HepG2 (cell line): ENCODE measurements around the gene FAM228A. TPM values are rescaled to one million over a fixed set of nuclear protein-coding genes. Genes with fewer than 3 reads are reported as not detected.

ENCODE experiments used
- ATAC-seq: fragments of 200-7000 bp; cut with Tn5 transposase; 3 replicates; pipeline ENCODE4 v1.9.1; 2020; ENCODE audit warnings: mild to moderate bottlenecking, moderate library complexity
- BruUV-seq: library from RNA; stranded (reverse); fragments of 400-500 nt; replicated peaks from 2 replicates; lab custom pipeline; 2021; lab: Mats Ljungman, UMichigan
- CTCF ChIA-PET: fragments of 300-600 bp; formaldehyde crosslinking; extraction: SDS; loops from one replicate; lab custom pipeline; 2021; ENCODE audit warnings: low total read pairs, inconsistent platforms, low intra/inter-chr PET ratio; lab: Yijun Ruan, JAX
- POLR2A ChIA-PET: fragments of 350-600 bp; sonication (Branson Sonifier 250); formaldehyde crosslinking; loops from one replicate; lab custom pipeline; 2020; ENCODE audit warnings: antibody characterized with exemption, inconsistent platforms; lab: Yijun Ruan, JAX
- DNase-seq: peaks from one replicate; pipeline ENCODE4 v3.0.0-alpha.2; 2015; ENCODE audit warnings: low spot score
- FAIRE-seq: peaks from 3 replicates; lab custom pipeline; 2011; peaks lifted over from hg19 to GRCh38; lab: Jason Lieb, UNC
- H2AFZ ChIP-seq: one replicate; pipeline ENCODE4 v1.6.1; 2011; ENCODE audit warnings: low read length, inconsistent platforms
- H3K27ac ChIP-seq: fragments of 300-600 bp; 3 replicates; pipeline ENCODE4 v1.8.0; 2011; ENCODE audit warnings: mixed run types, mild to moderate bottlenecking, mixed read lengths, low read length, inconsistent platforms; ENCODE audit not compliant: insufficient read depth; ENCODE audit errors: extremely low read length
- H3K27me3 ChIP-seq, 2 experiments: fragments of 200-600 bp in 1 of 2; 2 replicates in 1 of 2; 3 replicates in 1 of 2; pipeline versions ENCODE4 v1.6.0 to v1.8.0; 2011; ENCODE audit warnings: low read length in 2 of 2, mild to moderate bottlenecking in 2 of 2, moderate library complexity in 2 of 2, inconsistent platforms in 1 of 2; ENCODE audit not compliant: insufficient read depth in 2 of 2, control insufficient read depth in 1 of 2
- H3K36me3 ChIP-seq, 2 experiments: fragments of 200-600 bp in 1 of 2; replicated peaks in 1 of 2; 2 replicates in 1 of 2; 3 replicates in 1 of 2; pipeline versions ENCODE4 v1.5.1 to v1.8.0; 2011; ENCODE audit warnings: low read length in 2 of 2, inconsistent platforms in 1 of 2; ENCODE audit not compliant: insufficient read depth in 2 of 2, control insufficient read depth in 1 of 2
- H3K4me1 ChIP-seq: 2 replicates; pipeline ENCODE4 v1.5.1; 2012; ENCODE audit warnings: low read length, inconsistent platforms; ENCODE audit not compliant: insufficient read depth
- H3K4me2 ChIP-seq: 2 replicates; pipeline ENCODE4 v1.6.0; 2011; ENCODE audit warnings: low read depth, low read length, inconsistent platforms
- H3K4me3 ChIP-seq, 3 experiments: fragments of 200-600 bp in 1 of 3; sonication (generic), shearing (Covaris generic) in 1 of 3; replicated peaks in 1 of 3; 2 replicates each; pipeline ENCODE4 v1.5.1; 2011 to 2016; ENCODE audit warnings: low read length in 3 of 3, inconsistent platforms in 2 of 3, low read depth in 2 of 3, mild to moderate bottlenecking in 2 of 3, control low read depth in 1 of 3, mixed read lengths in 1 of 3; ENCODE audit not compliant: insufficient read depth in 1 of 3
- H3K79me2 ChIP-seq: one replicate; pipeline ENCODE4 v1.6.1; 2011; ENCODE audit warnings: low read length, inconsistent platforms; ENCODE audit not compliant: insufficient read depth
- H3K9ac ChIP-seq: 2 replicates; pipeline ENCODE4 v1.6.0; 2011; ENCODE audit warnings: mild to moderate bottlenecking, low read depth, low read length, inconsistent platforms; ENCODE audit not compliant: insufficient read depth
- H3K9me3 ChIP-seq: 2 replicates; pipeline ENCODE4 v1.5.1; 2012; ENCODE audit warnings: mild to moderate bottlenecking, low read length
- H4K20me1 ChIP-seq: 2 replicates; pipeline ENCODE4 v1.6.0; 2011; ENCODE audit warnings: inconsistent platforms, mild to moderate bottlenecking, low read length, moderate library complexity; ENCODE audit not compliant: insufficient read depth
- CC2D1A ChIP-seq: sonication (generic); formaldehyde crosslinking; IDR thresholded peaks from 2 replicates; pipeline ENCODE4 v1.8.1; 2023; ENCODE audit warnings: mild to moderate bottlenecking, missing genetic modification reagents
- DR1 ChIP-seq: sonication (generic); formaldehyde crosslinking; IDR thresholded peaks from 2 replicates; pipeline ENCODE4 v1.8.0; 2021; ENCODE audit warnings: mild to moderate bottlenecking, missing genetic modification reagents, inconsistent platforms
- FOXA3 ChIP-seq: IDR thresholded peaks from 2 replicates; pipeline ENCODE4 v1.6.1; 2016; ENCODE audit warnings: missing genetic modification reagents, missing compliant biosample characterization
- FOXK2 ChIP-seq: fragments of 450-650 bp; IDR thresholded peaks from 2 replicates; pipeline ENCODE4 v1.6.1; 2016
- FOXM1 ChIP-seq: sonication (generic); formaldehyde crosslinking; IDR thresholded peaks from 2 replicates; pipeline ENCODE4 v1.5.0; 2020; ENCODE audit warnings: missing genetic modification reagents
- MZF1 ChIP-seq: sonication (generic); formaldehyde crosslinking; IDR thresholded peaks from 2 replicates; pipeline ENCODE4 v1.8.1; 2023; ENCODE audit warnings: mild to moderate bottlenecking, missing genetic modification reagents, borderline replicate concordance
- NCOA5 ChIP-seq: sonication (generic); formaldehyde crosslinking; IDR thresholded peaks from 2 replicates; pipeline ENCODE4 v1.4.0; 2020; ENCODE audit warnings: missing genetic modification reagents
- PLSCR1 ChIP-seq: sonication (generic); formaldehyde crosslinking; IDR thresholded peaks from 2 replicates; pipeline ENCODE4 v1.5.0; 2020; ENCODE audit warnings: missing genetic modification reagents, mild to moderate bottlenecking, borderline replicate concordance
- RFXANK ChIP-seq: IDR thresholded peaks from 2 replicates; pipeline ENCODE4 v1.6.1; 2016
- RFXAP ChIP-seq: sonication (generic); formaldehyde crosslinking; IDR thresholded peaks from 2 replicates; pipeline ENCODE4 v1.4.0; 2020; ENCODE audit warnings: missing genetic modification reagents, borderline replicate concordance
- ZFAT ChIP-seq: sonication (generic); formaldehyde crosslinking; conservative IDR thresholded peaks from 2 replicates; pipeline ENCODE4 v1.8.1; 2023; ENCODE audit warnings: missing genetic modification reagents, inconsistent platforms
- ZNF572 ChIP-seq: sonication (generic); formaldehyde crosslinking; IDR thresholded peaks from 2 replicates; pipeline ENCODE4 v1.5.1; 2020; ENCODE audit warnings: mild to moderate bottlenecking, missing genetic modification reagents
- ZNF775 ChIP-seq: sonication (generic); formaldehyde crosslinking; IDR thresholded peaks from 2 replicates; pipeline ENCODE4 v1.4.0; 2020; ENCODE audit warnings: missing genetic modification reagents, mild to moderate bottlenecking, moderate library complexity, borderline replicate concordance
- WGBS: methylation state at CpG from one replicate; pipeline ENCODE4 v1.1.6; 2017; ENCODE audit warnings: low lambda C conversion rate; 5-methylcytosine and 5-hydroxymethylcytosine counted together
- in situ Hi-C: cut with HindIII; loops from 2 replicates; pipeline ENCODE4 v1.10.0; 2017; ENCODE audit warnings: low pct_unique_long_range_greater_than_20kb; ENCODE audit not compliant: extremely low pct_ligation_motif_present
- intact Hi-C: fragments of 100-400 bp; cut with micrococcal nuclease; formaldehyde crosslinking; loops from one replicate; pipeline ENCODE4 v1.10.0; 2022; ENCODE audit not compliant: unreplicated experiment
- polyA plus RNA-seq, 8 experiments: library from polyadenylated mRNA; depleted of rRNA in 3 of 8; stranded (reverse) in 7 of 8; unstranded in 1 of 8; fragments of >200 nt; fragmentation: Illumina TruSeq in 4 of 8; extraction: Trizol in 4 of 8; gene quantifications; 2 replicates each; pipeline versions ENCODE4 v1.2.1 to v1.2.3, GENCODE V29; 2011 to 2016; ENCODE audit warnings: low read depth in 4 of 8, missing spikeins in 1 of 8, mixed read lengths in 1 of 8; ENCODE audit not compliant: insufficient read depth in 1 of 8
- total RNA-seq, 5 experiments: library from RNA; depleted of rRNA; stranded (reverse); fragments of >200 nt; fragmentation: Illumina TruSeq; extraction: Trizol; gene quantifications; 2 replicates each; pipeline ENCODE4 v1.2.3, GENCODE V29; 2016; ENCODE audit warnings: low read depth in 1 of 5
- TF ChIP-seq, protein P1 (sequence below): sonication (generic); formaldehyde crosslinking; IDR thresholded peaks from 2 replicates; pipeline ENCODE4 v1.4.0; 2020; ENCODE audit warnings: missing genetic modification reagents
- TF ChIP-seq, protein P2 (sequence below), 2 experiments: sonication (generic) in 1 of 2; formaldehyde crosslinking in 1 of 2; IDR thresholded peaks; 2 replicates each; pipeline versions ENCODE4 v1.4.0 to v1.6.1; 2016 to 2020; ENCODE audit warnings: borderline replicate concordance in 1 of 2, low read depth in 1 of 2, mild to moderate bottlenecking in 1 of 2, missing genetic modification reagents in 1 of 2
- TF ChIP-seq, protein P3 (sequence below): sonication (generic); formaldehyde crosslinking; conservative IDR thresholded peaks from 2 replicates; pipeline ENCODE4 v1.4.0; 2020; ENCODE audit warnings: missing genetic modification reagents

FAM228A gene
- total and polyA plus RNA-seq, 2 of the 13 experiments (the other 11 are each of a cell fraction or from before 2014, with no cell fraction given): not detected

DNA sequence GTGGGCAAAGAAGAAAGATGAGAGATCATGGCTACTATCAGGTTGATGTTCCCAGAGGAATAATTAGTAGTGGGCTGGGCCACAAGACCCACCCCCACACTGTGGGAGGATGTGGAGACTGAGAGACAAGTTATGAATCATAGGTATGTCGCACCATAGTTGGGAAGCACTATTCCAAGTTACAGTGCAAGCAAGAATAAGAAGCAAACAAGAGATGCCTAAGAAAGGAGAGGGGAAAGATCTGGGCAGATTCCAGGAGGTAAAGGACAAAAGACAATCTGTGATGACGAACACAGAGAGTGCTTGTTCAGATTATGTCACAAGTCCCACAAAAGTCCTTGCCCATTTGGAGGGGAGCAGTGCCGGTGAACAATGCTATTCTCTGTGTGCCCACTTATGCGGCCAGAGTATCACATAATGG, 56.6 kb downstream of the FAM228A start:
- no peak for ATAC-seq
- no peaks in the 10 kb centered on the region for H3K79me2 ChIP-seq
- no peaks in the 10 kb centered on the region for H4K20me1 ChIP-seq
- CTCF ChIA-PET: no interaction called here
- POLR2A ChIA-PET: no interaction called here
- H3K27me3 ChIP-seq: no peaks in the 10 kb centered on the region
- no peak overlapping the region for H2AFZ ChIP-seq
- FAIRE-seq: no peak
- BruUV-seq: no TSS peak
- no peak overlapping the region for H3K27ac ChIP-seq
- no peaks in the 10 kb centered on the region for H3K36me3 ChIP-seq
- no peak overlapping the region for H3K4me2 ChIP-seq
- H3K4me3 ChIP-seq: no peak overlapping the region
- in situ Hi-C loops: no loop called here
- H3K9me3 ChIP-seq: no peaks in the 10 kb centered on the region
- H3K9ac ChIP-seq: no peak overlapping the region
- H3K4me1 ChIP-seq: no peaks in the 10 kb centered on the region
- no peak for DNase-seq
- 90% methylated on average over 4 of the region's 4 CpGs for WGBS
- intact Hi-C loops: no loop called here
- no peak for TF ChIP-seq DR1
- TF ChIP-seq FOXM1 (CRISPR knock-in tag): no peak
- no peak for TF ChIP-seq ZFAT (CRISPR knock-in tag)
- TF ChIP-seq PLSCR1: no peak
- no peak for TF ChIP-seq RFXAP (CRISPR knock-in tag)
- TF ChIP-seq, protein P1, sequence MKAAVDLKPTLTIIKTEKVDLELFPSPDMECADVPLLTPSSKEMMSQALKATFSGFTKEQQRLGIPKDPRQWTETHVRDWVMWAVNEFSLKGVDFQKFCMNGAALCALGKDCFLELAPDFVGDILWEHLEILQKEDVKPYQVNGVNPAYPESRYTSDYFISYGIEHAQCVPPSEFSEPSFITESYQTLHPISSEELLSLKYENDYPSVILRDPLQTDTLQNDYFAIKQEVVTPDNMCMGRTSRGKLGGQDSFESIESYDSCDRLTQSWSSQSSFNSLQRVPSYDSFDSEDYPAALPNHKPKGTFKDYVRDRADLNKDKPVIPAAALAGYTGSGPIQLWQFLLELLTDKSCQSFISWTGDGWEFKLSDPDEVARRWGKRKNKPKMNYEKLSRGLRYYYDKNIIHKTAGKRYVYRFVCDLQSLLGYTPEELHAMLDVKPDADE: no peak
- TF ChIP-seq FOXK2: no peak
- TF ChIP-seq RFXANK (CRISPR knock-in tag): no peak
- no peak for TF ChIP-seq ZNF775 (CRISPR knock-in tag)
- TF ChIP-seq CC2D1A: no peak
- TF ChIP-seq, protein P2, sequence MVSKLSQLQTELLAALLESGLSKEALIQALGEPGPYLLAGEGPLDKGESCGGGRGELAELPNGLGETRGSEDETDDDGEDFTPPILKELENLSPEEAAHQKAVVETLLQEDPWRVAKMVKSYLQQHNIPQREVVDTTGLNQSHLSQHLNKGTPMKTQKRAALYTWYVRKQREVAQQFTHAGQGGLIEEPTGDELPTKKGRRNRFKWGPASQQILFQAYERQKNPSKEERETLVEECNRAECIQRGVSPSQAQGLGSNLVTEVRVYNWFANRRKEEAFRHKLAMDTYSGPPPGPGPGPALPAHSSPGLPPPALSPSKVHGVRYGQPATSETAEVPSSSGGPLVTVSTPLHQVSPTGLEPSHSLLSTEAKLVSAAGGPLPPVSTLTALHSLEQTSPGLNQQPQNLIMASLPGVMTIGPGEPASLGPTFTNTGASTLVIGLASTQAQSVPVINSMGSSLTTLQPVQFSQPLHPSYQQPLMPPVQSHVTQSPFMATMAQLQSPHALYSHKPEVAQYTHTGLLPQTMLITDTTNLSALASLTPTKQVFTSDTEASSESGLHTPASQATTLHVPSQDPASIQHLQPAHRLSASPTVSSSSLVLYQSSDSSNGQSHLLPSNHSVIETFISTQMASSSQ (IDR thresholded peaks at IDR 0.05; ENCODE audit: low read depth): no peak
- TF ChIP-seq, protein P2 (CRISPR knock-in tag; IDR thresholded peaks at IDR 0.05; ENCODE audit: borderline replicate concordance): no peak
- no peak for TF ChIP-seq FOXA3 (CRISPR knock-in tag)
- TF ChIP-seq, protein P3, sequence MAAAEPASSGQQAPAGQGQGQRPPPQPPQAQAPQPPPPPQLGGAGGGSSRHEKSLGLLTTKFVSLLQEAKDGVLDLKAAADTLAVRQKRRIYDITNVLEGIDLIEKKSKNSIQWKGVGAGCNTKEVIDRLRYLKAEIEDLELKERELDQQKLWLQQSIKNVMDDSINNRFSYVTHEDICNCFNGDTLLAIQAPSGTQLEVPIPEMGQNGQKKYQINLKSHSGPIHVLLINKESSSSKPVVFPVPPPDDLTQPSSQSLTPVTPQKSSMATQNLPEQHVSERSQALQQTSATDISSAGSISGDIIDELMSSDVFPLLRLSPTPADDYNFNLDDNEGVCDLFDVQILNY (CRISPR knock-in tag): no peak
- no peak for TF ChIP-seq MZF1 (CRISPR knock-in tag)
- TF ChIP-seq ZNF572 (CRISPR knock-in tag): no peak
- no peak for TF ChIP-seq NCOA5 (CRISPR knock-in tag)
